SH-SY5Y (cell line): ENCODE measurements around the gene DMBT1.
A peak's percentile ranks its signal among the peaks of the same experiment; 100 is the strongest.

ENCODE experiments used
- GATA2 ChIP-seq: IDR thresholded peaks from 2 replicates; pipeline ENCODE4 v1.6.1; 2011; ENCODE audit warnings: mild to moderate bottlenecking, low read depth, low read length
- GATA3 ChIP-seq: IDR thresholded peaks from 2 replicates; pipeline ENCODE4 v1.6.1; 2011; ENCODE audit warnings: low read depth, mild to moderate bottlenecking, low read length, moderate library complexity

Gene DMBT1

DNA sequence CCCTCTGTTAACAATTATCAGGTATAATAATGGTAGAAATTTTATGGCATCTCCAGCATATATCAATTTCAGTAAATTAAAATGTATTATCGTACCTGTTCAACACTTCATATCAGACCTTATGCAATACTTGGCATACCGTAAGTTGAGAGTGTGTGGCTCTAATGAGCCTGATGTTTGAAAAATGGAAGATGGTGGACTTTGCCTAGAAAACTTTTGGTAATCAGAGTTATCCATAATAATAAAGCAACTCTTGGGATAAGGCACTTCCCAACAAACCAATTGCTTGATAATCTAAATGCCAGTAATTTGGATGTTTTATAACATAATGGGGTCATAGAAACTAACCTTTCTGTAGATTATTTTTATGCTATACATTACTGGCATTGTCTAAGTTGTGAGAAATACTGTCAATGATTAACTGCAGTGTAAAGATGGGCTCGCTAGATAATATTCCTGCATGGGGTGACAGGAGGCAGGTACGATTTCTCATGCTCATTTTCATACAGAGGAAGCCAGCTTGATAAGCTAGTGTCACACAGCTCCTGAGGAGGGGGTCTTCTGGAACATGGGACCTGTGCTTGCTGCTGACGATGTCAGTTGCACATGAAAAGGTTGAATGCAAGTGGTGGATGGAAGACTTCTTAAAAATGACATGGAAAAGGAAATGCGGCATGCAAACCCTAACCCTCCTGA, 27.8 kb upstream of the DMBT1 start:
- TF ChIP-seq GATA2 (no peak), GATA3 (no peak)

GRCh38 chr10:122537545-122537944, 23.0 kb upstream of the DMBT1 start:
- no peak for TF ChIP-seq GATA3
- no peak for TF ChIP-seq GATA2

GRCh38 chr10:122541541-122542002, 19.0 kb upstream of the DMBT1 start:
- TF ChIP-seq GATA3, result no peak
- peak; percentile 13; the same call in 1 of the 2 replicates for TF ChIP-seq GATA2

- TF ChIP-seq GATA3 (no peak), GATA2 (no peak)
Measured at GRCh38 chr10:122543676-122544445, 16.7 kb upstream of the DMBT1 start.

DNA sequence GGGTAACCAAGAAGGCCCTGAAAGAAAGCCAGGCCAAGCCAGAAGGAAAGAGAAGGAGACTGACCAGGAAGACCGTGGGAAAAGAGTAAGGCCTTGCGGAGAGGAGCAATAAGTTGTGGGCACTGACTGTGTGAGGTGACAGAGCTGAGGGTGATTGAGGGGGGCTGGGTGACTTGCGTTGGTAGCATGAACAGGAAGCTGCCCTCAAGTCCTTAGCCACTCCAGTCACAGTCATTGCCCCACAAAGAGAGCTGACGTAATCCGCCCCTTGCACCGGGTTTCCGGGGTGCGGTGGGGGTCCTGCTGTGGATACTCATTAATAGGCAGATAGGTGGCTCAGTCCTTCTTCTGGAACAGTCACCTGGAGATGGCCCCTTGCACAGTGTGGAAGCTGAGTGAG, 16.1 kb upstream of the DMBT1 start:
- TF ChIP-seq GATA3, result no peak
- no peak for TF ChIP-seq GATA2

DNA sequence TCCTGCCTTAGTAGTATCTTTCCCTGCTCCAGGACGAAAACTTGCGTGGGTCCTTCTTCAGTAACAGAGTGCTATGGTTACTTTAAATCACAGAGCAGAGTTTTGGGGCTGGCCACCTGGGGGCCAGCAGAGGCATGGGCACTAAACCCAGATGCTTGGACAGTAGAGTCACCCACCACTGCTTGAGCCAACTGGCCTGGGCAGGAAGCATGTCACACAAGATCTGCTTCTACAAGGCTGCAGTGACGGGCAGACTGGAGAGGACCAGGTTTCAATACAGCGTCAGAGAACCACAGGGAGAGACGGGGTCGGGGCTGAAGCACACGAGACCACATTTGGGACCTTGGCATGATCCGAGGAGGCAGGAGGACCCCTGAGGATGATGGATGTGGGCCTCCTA, 14.3 kb upstream of the DMBT1 start:
- TF ChIP-seq GATA3 (no peak), GATA2 (no peak)

DNA sequence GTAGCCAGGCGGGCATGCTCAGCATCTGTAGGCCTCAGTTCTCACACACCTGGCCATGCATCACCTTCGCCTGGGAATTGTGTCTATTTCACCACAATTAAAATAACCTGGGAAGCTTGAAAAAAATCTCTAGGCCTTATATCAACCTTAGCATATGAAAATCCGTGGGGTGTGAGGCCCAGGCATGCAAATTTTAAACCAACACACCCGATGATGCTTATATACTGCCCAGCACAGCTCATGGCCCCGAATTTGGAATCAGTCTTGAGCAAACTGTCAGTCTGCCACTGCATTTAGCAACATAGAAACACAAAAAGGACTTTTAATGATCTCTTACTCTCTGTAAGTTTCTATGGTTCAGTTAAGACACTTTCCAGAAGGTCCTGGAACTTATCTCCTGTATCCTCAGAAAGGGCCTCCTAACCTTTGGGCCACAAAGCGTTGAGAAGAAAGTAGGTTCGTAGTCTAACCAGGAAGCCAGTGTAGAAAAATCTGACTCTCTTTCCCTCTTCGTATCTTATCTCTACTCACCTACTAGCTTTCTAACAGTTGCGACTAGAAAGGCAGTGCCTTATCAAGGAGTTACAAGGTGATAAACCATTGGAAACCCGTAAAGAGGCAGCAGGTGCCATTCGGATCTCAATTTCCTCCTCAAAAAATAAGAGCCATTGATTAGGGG, 12.0 kb upstream of the DMBT1 start:
- TF ChIP-seq GATA2, result no peak
- no peak for TF ChIP-seq GATA3

- no peak for TF ChIP-seq GATA2
- TF ChIP-seq GATA3, result no peak
Measured at GRCh38 chr10:122549636-122550035, 10.9 kb upstream of the DMBT1 start.

DNA sequence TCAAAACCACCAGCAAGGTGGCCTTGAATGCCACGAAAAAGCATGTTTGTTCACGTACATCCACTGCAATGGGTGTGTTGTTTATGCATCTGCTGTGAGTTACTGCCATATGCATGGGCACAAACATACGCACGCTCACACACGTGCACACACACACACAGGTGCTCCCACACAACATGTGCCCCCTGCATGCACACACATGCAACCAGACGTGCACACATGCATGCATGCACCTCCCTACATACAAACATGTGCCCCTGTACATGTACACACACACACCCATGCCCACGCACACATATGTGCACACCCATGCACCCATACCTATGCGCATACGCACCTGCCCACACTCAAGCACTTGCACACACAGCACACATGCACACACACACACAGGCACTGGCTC, 10.1 kb upstream of the DMBT1 start:
- no peak for TF ChIP-seq GATA2
- TF ChIP-seq GATA3, result no peak

DNA sequence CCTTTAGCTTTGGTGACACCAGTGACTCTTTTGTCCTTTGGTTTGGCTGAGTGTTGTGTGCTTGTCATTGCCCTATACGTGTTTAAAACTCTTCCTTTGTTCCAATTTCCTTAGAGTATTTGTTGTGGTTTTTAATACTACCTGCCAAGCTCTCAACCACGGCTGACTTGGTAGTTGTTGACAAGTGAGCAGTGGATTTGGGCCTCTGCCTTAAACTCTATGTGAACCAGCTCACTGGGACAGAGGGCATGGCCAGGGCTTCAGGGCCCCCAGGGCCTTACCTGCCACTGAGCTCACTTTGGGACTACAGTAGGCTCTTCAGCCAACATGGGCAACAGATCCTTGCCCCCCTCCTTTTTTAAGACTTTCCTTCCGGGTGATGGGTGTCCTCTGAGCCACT, 9.6 kb upstream of the DMBT1 start:
- TF ChIP-seq GATA2 (no peak), GATA3 (no peak)

DNA sequence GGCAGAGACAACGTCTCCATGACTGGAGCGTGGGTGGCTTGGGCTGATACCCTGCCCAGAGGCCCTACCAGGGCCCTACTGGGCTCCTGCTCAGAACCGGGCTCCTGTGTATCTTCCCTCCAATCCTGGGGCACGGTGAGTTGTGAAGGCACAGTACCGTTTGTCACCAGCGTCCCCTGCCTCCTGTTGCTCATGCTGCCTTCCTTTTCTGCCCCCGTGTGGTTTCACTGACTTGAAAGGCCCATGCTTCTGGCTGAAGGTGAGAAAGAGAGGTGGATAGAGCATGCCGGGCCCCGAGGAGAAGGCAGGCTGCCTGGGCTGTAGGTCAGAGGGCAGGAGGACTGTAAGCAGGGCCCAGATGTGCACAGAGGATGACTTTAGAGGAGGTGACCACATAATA, 9.1 kb upstream of the DMBT1 start:
- no peak for TF ChIP-seq GATA2
- no peak for TF ChIP-seq GATA3

DNA sequence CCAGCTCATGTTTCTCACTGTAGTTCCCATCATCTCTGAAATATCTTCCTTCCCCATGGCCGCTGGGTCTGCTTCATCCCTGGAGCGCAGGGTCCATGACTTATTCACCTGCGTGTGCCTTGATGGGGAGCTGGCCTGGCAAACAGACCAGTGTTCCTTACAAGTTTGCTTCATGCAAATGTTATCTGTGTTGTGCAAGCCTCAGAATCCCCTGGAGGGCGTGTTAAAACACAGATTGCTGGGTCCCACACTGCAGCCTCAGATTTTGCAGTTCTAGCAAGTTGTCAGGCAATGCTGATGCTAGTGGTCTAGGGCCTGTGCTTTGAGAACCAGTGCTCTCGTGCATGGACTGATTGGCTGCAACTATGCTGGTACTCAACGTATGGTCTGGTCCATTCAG, 7.2 kb upstream of the DMBT1 start:
- no peak for TF ChIP-seq GATA2
- no peak for TF ChIP-seq GATA3

GRCh38 chr10:122554131-122555036, 6.2 kb upstream of the DMBT1 start:
- TF ChIP-seq GATA2 (no peak), GATA3 (no peak)

- TF ChIP-seq GATA2 (no peak), GATA3 (no peak)
Measured at GRCh38 chr10:122555442-122555841, 5.1 kb upstream of the DMBT1 start.
